ENCODE measurements around the gene ACSF2.

Gene ACSF2

GRCh38 chr17:50506298-50506697 lies 80.3 kb downstream of the ACSF2 start:
- no peak for DNase-seq

GRCh38 chr17:50507871-50508572 lies 82.0 kb downstream of the ACSF2 start, which contains the start of gene MYCBPAP:
Gene MYCBPAP, plus strand, starts transcription at chr17:50508439. Its CDS starts 236 bp downstream, at chr17:50508675.
- peak; percentile 44 to 47 for DNase-seq

GRCh38 chr17:50508573-50509460 lies 82.8 kb downstream of the ACSF2 start:
- DNase-seq = no peak

- DNase-seq = no peak
Measured at GRCh38 chr17:50511058-50511457, 85.0 kb downstream of the ACSF2 start.

- DNase-seq = no peak
Measured at GRCh38 chr17:50513495-50513894, 87.5 kb downstream of the ACSF2 start.

GRCh38 chr17:50514388-50514787 lies 88.4 kb downstream of the ACSF2 start:
- no peak for DNase-seq

DNA sequence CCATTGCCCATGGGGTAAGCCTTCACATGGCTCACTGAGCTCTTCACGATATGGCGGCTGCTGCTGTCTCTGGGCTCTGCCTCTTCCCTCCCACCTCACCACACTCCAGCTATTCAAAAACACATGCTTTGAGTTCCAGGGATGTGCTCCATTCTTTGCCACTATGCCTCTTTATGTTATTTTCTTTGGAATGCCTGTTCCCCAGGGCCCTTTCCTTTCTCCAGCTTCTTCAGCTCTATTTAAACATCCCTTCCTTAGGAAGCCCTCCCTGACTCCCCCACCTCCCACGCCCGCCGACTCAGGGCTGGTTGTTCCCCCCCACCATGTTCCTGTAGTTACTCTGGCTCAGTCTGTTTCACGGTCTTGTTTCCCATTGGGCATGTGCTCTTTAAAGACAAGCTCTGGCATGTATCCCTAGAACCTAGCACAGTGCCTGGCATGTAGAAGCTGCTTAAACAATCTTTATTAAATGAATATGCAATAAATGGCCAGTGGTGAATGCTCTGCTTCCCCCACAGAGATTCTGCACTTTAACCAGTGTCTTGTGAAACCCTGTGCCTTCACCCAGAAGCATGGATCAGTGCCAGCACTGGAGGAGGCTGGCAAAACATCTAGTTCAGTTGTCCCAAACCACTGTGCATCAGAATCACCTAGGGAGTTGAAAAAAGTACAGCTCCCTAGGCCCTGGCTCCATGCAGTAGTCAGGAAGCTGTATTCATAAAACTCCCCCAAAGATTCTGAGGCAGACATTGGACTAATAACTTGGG lies 89.1 kb downstream of the ACSF2 start:
- peak in 1 of 2 experiments; percentile 17 for DNase-seq

GRCh38 chr17:50517011-50517410 lies 91.0 kb downstream of the ACSF2 start:
- DNase-seq = no peak

DNA sequence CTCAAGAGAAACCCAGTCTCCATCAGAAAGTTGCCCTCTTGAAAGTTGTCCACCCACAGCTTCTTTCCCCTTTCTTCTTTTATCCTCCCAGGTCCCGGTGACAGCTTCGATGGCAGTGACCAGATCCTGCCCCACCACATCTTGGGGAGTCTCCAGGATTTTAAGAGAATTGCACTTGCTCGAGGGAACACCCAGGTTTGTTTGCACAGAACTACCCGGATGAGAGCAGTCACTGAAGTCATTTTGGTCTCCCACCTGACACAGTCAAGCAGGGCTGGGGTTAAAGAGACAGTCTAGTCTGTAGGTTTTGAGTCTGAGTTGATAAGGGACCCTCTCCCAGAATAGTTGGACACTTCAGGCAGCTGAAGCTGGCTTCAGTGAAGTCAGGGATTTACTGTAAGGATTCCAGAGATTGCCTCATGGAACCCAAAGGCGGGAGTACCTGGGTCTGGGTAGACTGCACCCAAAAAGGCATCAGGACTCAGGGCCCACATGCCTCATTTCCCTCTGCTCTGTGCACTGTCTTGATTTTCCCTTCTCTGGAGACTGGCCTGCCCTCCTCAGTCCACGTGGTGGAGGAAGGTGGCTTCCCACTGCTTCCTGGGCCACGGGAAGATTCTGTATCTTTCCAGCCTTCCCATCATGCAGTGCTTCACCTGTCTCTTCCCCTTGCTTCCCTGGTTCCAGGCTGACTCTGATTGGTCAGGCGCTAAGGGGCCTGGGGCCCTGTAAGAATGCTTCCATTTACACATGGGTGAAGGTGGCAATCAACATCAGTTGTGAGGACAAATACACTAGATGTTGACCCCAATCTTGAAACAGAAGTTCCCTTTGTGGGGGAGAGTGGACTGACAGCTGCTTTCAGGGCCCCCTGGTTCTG lies 91.7 kb downstream of the ACSF2 start:
- DNase-seq = no peak

GRCh38 chr17:50518384-50519023 lies 92.5 kb downstream of the ACSF2 start:
- DNase-seq = no peak

GRCh38 chr17:50519141-50519834 lies 93.3 kb downstream of the ACSF2 start:
- no peak for DNase-seq

DNA sequence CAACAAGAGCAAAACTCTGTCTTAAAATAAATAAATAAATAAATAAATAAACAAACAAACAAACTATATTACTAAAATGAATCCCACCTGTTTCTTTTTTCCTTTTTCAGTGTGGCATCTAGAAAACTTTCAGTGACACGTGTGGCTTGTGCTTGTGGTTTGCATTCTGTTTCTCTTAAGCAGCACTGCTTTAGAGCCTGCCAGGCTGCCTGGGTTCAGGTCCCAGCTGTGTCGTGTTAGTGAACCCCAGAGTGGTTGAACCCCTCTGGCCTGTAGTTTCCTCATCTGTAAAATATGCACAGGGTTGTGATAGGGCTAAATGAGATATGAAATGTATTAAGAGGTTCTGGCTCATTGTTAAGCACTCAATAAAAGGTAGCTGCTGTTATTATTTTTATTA lies 94.5 kb downstream of the ACSF2 start:
- no peak for DNase-seq

DNA sequence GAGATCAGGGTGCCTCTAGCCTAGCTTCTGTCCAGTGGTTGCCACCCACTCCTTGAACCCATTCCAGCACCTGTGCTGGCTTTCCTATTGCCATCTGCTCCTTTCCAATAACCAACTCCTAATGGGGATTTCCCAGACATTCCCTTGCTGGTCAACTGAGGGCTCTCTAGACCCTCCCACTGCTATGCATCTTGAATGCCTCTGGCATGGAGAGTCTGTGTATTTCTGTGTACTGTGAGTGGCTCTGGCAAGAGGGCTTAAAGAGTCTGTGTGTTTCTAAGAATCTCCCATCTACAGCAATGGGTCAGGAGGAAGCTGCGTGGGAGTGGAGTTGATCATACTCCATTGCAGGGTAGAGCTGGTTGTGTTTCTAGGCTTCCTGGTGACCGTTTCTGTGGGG lies 95.5 kb downstream of the ACSF2 start:
- no peak for DNase-seq

DNA sequence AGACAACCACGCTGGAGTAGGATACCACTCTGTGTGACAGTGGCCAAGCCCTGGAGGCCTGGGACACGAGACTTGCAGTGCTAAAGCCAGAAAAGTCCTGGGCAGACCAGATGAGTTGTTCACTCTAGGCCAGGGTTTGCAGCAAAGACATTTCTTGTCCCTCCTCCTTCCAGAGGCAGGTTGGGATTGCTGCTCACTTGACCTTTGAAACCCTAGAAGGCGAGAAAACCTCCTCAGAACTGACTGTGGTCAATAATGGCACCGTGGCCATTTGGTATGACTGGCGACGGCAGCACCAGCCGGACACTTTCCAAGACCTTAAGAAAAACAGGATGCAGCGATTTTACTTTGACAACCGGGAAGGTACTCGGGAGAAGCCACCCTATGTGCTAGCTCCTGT lies 96.7 kb downstream of the ACSF2 start:
- DNase-seq = no peak

DNA sequence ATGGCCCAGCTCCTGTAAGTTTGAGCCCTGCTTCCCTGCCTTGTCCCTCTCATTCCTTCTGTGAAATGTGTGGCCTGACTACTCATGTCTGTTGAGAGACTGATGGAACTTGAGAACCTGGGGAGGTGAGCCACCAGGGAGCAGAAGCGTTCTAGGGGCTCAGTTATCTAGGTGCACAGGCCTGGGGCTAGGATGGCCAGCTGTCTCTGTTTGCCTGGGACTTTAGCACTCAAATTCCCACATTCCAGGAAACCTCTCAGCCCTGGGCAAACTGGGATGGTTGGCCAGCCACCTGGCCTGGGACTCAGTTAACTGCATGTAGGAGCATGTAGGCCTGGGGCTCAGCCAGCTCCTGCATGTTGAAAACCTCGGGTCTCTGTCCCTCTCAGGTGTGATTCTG lies 97.2 kb downstream of the ACSF2 start:
- DNase-seq = no peak
